Activated CD8-positive, alpha-beta T cell treated with anti-CD3 and anti-CD28 coated beads, Interleukin-2, amount 10 ng/mL, durations not matched to agents 7 days and 5 days (primary cell): ENCODE data around the gene PEX11B. TPM values are rescaled to one million over a fixed set of nuclear protein-coding genes. Genes with fewer than 3 reads are reported as not detected.
"Not testable (repeated sequence)": the region's sequence is repeated elsewhere in the genome, so short reads cannot be mapped to it uniquely, and the experiment has no call there.

ENCODE experiments used
- ATAC-seq: fragments of 150-1000 bp; cut with Tn5 transposase; one replicate; pipeline ENCODE4 v1.10.0; 2021; ENCODE audit warnings: moderate library complexity
- CTCF ChIA-PET: fragments of 350-600 bp; sonication (Branson Sonifier 250); formaldehyde crosslinking; loops from one replicate; lab custom pipeline; 2021; ENCODE audit warnings: antibody characterized with exemption; lab: Charles Lee
- POLR2A ChIA-PET: fragments of 350-600 bp; sonication (Branson Sonifier 250); formaldehyde crosslinking; loops from one replicate; lab custom pipeline; 2021; ENCODE audit warnings: antibody characterized with exemption; lab: Charles Lee
- DNase-seq: peaks from one replicate; pipeline ENCODE4 v3.0.0-alpha.2; 2020
- H3K27ac Mint-ChIP-seq: one replicate; pipeline ENCODE4 v1.8.0; 2021; ENCODE audit warnings: mild to moderate bottlenecking, mixed read lengths
- H3K27me3 Mint-ChIP-seq: one replicate; pipeline ENCODE4 v1.8.0; 2021; ENCODE audit warnings: low read depth, mixed read lengths
- H3K36me3 Mint-ChIP-seq: one replicate; pipeline ENCODE4 v1.8.0; 2021; ENCODE audit warnings: low read depth, mixed read lengths
- H3K4me1 Mint-ChIP-seq: one replicate; pipeline ENCODE4 v1.8.0; 2021; ENCODE audit warnings: low read depth, mixed read lengths
- H3K4me3 Mint-ChIP-seq: one replicate; pipeline ENCODE4 v1.8.0; 2021; ENCODE audit warnings: mild to moderate bottlenecking, mixed read lengths
- H3K9me3 Mint-ChIP-seq: one replicate; pipeline ENCODE4 v1.8.0; 2022; ENCODE audit warnings: mixed read lengths; ENCODE audit not compliant: insufficient read depth
- total RNA-seq, 2 experiments: library from RNA; stranded (reverse); gene quantifications; one replicate each; pipeline ENCODE4 v1.2.3, GENCODE V29; 2021

Gene PEX11B
- total RNA-seq, 2 experiments from 2014 or later: 33.3 to 35.9 TPM

DNA sequence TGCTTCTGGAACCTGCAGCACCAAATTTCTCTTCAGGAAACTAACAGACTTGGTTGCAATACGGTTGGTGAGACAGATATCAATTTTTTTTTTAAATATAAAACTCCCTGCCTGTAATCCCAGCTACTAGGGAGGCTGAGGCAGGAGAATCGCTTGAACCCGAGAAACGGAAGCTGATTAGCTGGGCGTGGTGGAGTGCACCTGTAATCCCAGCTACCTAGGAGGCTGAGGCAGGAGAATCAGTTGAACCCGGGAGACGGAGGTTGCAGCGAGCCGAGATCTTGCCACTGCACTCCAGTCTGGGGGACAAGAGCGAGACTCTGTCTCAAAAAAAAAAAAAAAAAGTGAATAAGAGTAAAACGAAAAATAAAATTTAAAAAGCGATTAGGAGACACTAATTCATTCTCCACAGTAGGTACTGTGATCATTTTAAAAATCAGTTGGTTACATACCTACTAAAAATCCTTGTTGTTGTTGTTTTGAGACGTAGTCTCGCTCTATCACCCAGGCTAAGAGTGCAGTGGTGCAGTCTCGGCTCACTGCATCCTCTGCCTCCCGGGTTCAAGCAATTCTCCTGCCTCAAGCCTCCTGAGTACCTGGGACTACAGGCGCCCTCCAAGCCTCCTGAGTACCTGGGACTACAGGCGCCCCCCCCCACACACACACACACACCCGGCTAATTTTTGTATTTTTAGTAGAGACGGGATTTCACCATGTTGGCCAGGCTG lies 9.6 kb upstream of the PEX11B start:
- H3K36me3 Mint-ChIP-seq: peaks cover 13% of the 10 kb centered on the region
- peaks cover 33% of the 10 kb centered on the region for H3K4me1 Mint-ChIP-seq
- no peaks in the 10 kb centered on the region for H3K27me3 Mint-ChIP-seq
- DNase-seq (no peak), ATAC-seq (no peak)
- ChIA-PET CTCF (interaction anchor here (0.6 to 3.3 kb wide), 27 partner anchors 8 to 107 kb away, joined by 3 to 46 read pairs (median 4); partner anchors contain the start of genes ANKRD34A, LIX1L, NUDT17 and PEX11B), POLR2A (interaction anchor here (0.5 to 3.8 kb wide), 30 partner anchors 8 to 124 kb away, joined by 3 to 42 read pairs (median 8); partner anchors contain the start of genes ANKRD34A, LIX1L, NUDT17 and PEX11B)
- H3K27ac Mint-ChIP-seq: peak overlapping the region; percentile 79
- no peak overlapping the region for H3K4me3 Mint-ChIP-seq
- H3K9me3 Mint-ChIP-seq: no peaks in the 10 kb centered on the region

- Mint-ChIP-seq H3K27me3 (no peaks in the 10 kb centered on the region), H3K4me1 (peaks cover 25% of the 10 kb centered on the region), H3K9me3 (no peaks in the 10 kb centered on the region), H3K4me3 (no peak within 1 kb of the TSS), H3K36me3 (peaks cover 15% of the 10 kb centered on the region), H3K27ac (peak within 1 kb of the TSS; percentile 79)
- peak; percentile 98 for DNase-seq
- ATAC-seq: peak; percentile 98
- ChIA-PET POLR2A (interaction anchor here (0.5 to 3.8 kb wide), 34 partner anchors 9 to 1386 kb away, joined by 3 to 42 read pairs (median 6); partner anchors contain the start of genes ANKRD34A, LIX1L, NUDT17 and PEX11B), CTCF (interaction anchor here (0.6 to 3.3 kb wide), 27 partner anchors 8 to 108 kb away, joined by 3 to 46 read pairs (median 4); partner anchors contain the start of genes ANKRD34A, LIX1L, NUDT17 and PEX11B)
These were observed 8.8 kb upstream of the PEX11B start, which contains the start of gene RBM8A for GRCh38 chr1:145927063-145927886. Gene RBM8A (minus strand): TSS chr1:145927484. CDS start chr1:145927426, 58 bp downstream.

- peak; percentile 11 for ATAC-seq
- POLR2A ChIA-PET: interaction anchor here (1.0 to 3.8 kb wide), 20 partner anchors 8 to 103 kb away, joined by 3 to 42 read pairs (median 10); partner anchors contain the start of genes ANKRD34A, LIX1L, NUDT17 and PEX11B
- DNase-seq: peak; percentile 50
- no peak overlapping the region for H3K27ac Mint-ChIP-seq
- H3K4me1 Mint-ChIP-seq: peaks cover 21% of the 10 kb centered on the region
- H3K27me3 Mint-ChIP-seq: no peaks in the 10 kb centered on the region
- H3K4me3 Mint-ChIP-seq: no peak overlapping the region
- no peaks in the 10 kb centered on the region for H3K9me3 Mint-ChIP-seq
- peaks cover 13% of the 10 kb centered on the region for H3K36me3 Mint-ChIP-seq
- CTCF ChIA-PET: interaction anchor here (1.0 to 3.3 kb wide), 9 partner anchors 11 to 106 kb away, joined by 3 to 46 read pairs (median 6); partner anchors contain the start of genes LIX1L and NUDT17
These were observed 8.2 kb upstream of the PEX11B start for GRCh38 chr1:145926686-145927062.

DNA sequence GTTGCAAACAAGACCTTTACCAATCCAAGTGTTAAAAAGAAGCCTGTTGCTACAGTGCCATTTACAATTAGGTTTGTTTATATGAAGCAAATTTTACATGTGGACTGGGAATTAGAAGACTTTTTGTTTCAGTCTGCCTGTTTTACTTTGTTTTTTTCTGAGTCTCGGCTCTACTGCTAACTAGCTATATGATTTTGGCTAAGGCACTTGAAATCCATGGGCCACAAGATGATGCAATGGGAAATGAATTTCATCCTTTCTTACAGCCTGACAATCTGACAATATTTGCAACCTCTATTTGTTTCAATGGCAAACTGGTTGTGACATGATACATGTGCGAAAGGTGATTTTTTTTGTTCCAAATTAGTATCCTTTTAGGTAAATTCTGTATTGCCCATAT lies 3.7 kb upstream of the PEX11B start:
- Mint-ChIP-seq H3K27ac (no peak overlapping the region), H3K4me1 (peaks cover 37% of the 10 kb centered on the region), H3K4me3 (no peak overlapping the region), H3K27me3 (no peaks in the 10 kb centered on the region), H3K9me3 (no peaks in the 10 kb centered on the region), H3K36me3 (peaks cover 11% of the 10 kb centered on the region)
- POLR2A ChIA-PET: interaction anchor here (0.7 to 1.0 kb wide), 3 partner anchors 9 to 35 kb away, joined by 3 to 4 read pairs (median 3); no protein-coding TSS in a partner anchor
- DNase-seq (no peak), ATAC-seq (no peak)
- CTCF ChIA-PET: interaction anchor here (1.4 to 1.6 kb wide), 2 partner anchors 77 kb away, joined by 7 to 10 read pairs; partner anchors contain the start of gene NUDT17

DNA sequence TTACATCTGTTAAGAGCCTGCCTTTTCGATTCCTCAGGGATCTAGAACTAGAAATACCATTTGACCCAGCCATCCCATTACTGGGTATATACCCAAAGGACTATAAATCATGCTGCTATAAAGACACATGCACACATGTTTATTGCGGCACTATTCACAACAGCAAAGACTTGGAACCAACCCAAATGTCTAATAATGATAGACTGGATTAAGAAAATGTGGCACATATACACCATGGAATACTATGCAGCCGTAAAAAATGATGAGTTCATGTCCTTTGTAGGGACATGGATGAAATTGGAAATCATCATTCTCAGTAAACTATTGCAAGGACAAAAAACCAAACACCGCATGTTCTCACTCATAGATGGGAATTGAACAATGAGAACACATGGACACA lies 1.8 kb upstream of the PEX11B start:
- DNase-seq, ATAC-seq, CTCF ChIA-PET, H3K9me3 Mint-ChIP-seq, H3K27me3 Mint-ChIP-seq: not testable (repeated sequence)
- H3K4me3 Mint-ChIP-seq: peak overlapping the region; percentile 92
- H3K4me1 Mint-ChIP-seq: peaks cover 34% of the 10 kb centered on the region
- POLR2A ChIA-PET: interaction anchor here (0.6 to 1.8 kb wide), 2 partner anchors 12 to 48 kb away, joined by 4 to 6 read pairs; no protein-coding TSS in a partner anchor
- H3K36me3 Mint-ChIP-seq: peaks cover 23% of the 10 kb centered on the region
- peak overlapping the region; percentile 71 for H3K27ac Mint-ChIP-seq

DNA sequence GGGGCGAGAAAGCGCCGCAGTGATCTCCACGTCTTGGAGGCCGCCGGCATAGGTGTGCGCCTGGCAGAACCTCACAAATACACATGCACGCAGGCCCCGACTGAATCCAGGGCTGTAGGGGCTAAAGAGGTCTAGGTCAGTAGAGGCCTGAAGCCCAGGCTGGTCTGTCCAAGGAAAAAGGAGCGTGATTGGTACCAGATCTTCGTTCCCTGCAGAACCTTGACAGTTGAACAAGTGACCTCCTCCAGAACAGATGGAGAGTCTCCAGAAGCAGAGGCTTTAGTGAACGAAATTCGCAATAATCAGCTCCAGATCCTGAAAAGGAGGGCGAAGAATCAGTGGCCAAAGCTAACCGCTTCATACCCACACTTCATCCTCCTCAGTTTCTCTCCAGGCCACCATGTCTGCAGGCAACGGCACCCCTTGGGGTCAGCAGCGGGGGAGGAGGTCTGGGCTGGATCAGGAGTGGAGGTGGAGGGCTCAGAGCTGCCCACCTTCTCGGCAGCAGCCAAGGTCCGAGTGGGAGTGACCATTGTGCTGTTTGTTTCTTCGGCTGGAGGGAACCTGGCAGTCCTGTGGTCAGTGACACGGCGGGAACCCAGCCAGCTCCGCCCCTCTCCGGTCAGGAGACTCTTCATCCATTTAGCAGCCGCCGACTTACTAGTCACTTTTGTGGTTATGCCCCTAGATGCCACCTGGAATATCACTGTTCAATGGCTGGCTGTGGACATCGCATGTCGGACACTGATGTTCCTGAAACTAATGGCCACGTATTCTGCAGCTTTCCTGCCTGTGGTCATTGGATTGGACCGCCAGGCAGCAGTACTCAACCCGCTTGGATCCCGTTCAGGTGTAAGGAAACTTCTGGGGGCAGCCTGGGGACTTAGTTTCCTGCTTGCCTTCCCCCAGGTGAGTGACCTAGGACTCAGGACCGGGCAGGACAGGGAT lies 749 bp upstream of the PEX11B start:
- POLR2A ChIA-PET: interaction anchor here (0.9 to 2.7 kb wide), 16 partner anchors 9 to 132 kb away, joined by 3 to 36 read pairs (median 6); partner anchors contain the start of genes ANKRD34A, NUDT17, PIAS3 and POLR3C
- H3K4me1 Mint-ChIP-seq: peaks cover 34% of the 10 kb centered on the region

DNA sequence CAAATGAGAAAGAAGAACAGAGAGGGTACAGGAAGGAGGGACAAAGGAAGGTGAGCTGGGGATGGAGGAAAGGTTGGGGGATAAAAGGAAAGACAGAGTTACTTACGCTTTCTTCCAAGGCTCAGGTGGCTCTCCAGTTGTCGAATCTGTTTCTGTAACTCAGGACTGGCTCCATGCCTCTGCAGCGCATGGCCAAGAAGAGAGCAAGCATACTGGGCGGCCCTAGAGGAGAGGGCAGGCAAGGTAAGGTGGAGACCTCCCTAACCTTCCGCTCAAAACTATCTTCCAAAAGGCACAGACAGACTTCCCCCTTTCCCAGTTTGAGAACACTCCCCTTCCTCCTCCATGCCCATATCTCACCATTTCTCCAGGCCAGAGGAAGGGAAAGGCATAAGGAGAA lies 922 bp downstream of the PEX11B start:
- H3K9me3 Mint-ChIP-seq: no peaks in the 10 kb centered on the region
- H3K36me3 Mint-ChIP-seq: peaks cover 27% of the 10 kb centered on the region
- H3K4me1 Mint-ChIP-seq: peaks cover 34% of the 10 kb centered on the region
- H3K27me3 Mint-ChIP-seq: no peaks in the 10 kb centered on the region
- DNase-seq (no peak), ATAC-seq (no peak)
- POLR2A ChIA-PET: interaction anchor here (1.6 to 2.7 kb wide), 5 partner anchors 10 to 79 kb away, joined by 5 to 36 read pairs (median 12); partner anchors contain the start of genes ANKRD34A, PIAS3, POLR3GL and RBM8A
- CTCF ChIA-PET: interaction anchor here (1.5 to 2.5 kb wide), 3 partner anchors 41 to 72 kb away, joined by 3 to 15 read pairs (median 12); partner anchors contain the start of genes LIX1L, NUDT17 and PIAS3
- H3K4me3 Mint-ChIP-seq: peak overlapping the region; percentile 92
- peak overlapping the region; percentile 99 for H3K27ac Mint-ChIP-seq

More for the DNA sequence above, 749 bp upstream of the PEX11B start:
- H3K36me3 Mint-ChIP-seq: peaks cover 29% of the 10 kb centered on the region
- ATAC-seq (peak; percentile 92), DNase-seq (peak; percentile 37)
- peak overlapping the region; percentile 99 for H3K27ac Mint-ChIP-seq
- H3K4me3 Mint-ChIP-seq: peak overlapping the region; percentile 92
- CTCF ChIA-PET: interaction anchor here (0.6 to 2.5 kb wide), 8 partner anchors 8 to 74 kb away, joined by 3 to 15 read pairs (median 6); partner anchors contain the start of genes ITGA10, LIX1L, NUDT17 and PIAS3
- H3K9me3 Mint-ChIP-seq: no peaks in the 10 kb centered on the region
- H3K27me3 Mint-ChIP-seq: no peaks in the 10 kb centered on the region

GRCh38 chr1:145916745-145917144 lies 1.8 kb downstream of the PEX11B start:
- Mint-ChIP-seq H3K4me1 (peaks cover 34% of the 10 kb centered on the region), H3K9me3 (no peaks in the 10 kb centered on the region), H3K4me3 (peak overlapping the region; percentile 57), H3K27me3 (no peaks in the 10 kb centered on the region), H3K27ac (peak overlapping the region; percentile 22), H3K36me3 (peaks cover 32% of the 10 kb centered on the region)
- no peak for DNase-seq
- CTCF ChIA-PET: interaction anchor here (1.0 to 2.0 kb wide), 5 partner anchors 11 to 71 kb away, joined by 3 to 10 read pairs (median 5); partner anchors contain the start of genes LIX1L, NUDT17 and RBM8A
- POLR2A ChIA-PET: no interaction called here
- no peak for ATAC-seq

DNA sequence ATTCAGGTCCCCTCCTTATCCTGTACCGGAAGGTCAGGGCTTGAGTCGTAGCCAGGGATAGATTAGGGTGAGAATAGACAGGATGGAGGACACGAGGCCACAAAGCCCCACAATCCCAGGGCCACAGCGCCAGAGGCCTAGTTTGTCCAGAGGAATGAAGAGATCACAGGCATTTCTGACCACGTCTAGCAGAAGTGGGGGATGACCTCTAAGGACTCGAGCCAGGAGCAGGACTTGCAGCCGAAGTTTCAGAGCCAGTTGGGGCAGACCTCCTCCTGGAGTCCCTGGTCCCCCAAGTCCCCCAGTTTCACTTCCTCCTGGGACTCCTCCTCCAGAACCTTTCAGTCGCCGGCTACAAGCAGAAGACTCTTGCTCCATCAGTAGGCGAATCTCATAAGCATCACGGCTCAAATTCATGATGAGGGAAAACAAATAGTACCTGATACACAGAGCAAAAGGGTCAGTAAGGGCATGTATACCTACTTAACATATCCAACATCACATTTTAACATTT lies 6.3 kb downstream of the PEX11B start:
- POLR2A ChIA-PET: interaction anchor here (1.5 kb wide), 1 partner anchor 11 kb away, joined by 4 read pairs; no protein-coding TSS in a partner anchor
- DNase-seq (no peak), ATAC-seq (no peak)
- CTCF ChIA-PET: interaction anchor here (0.9 to 2.0 kb wide), 3 partner anchors 10 to 65 kb away, joined by 3 to 10 read pairs (median 3); no protein-coding TSS in a partner anchor
- H3K27me3 Mint-ChIP-seq: no peaks in the 10 kb centered on the region
- H3K36me3 Mint-ChIP-seq: peaks cover 43% of the 10 kb centered on the region
- no peaks in the 10 kb centered on the region for H3K9me3 Mint-ChIP-seq
- no peak overlapping the region for H3K4me3 Mint-ChIP-seq
- peaks cover 14% of the 10 kb centered on the region for H3K4me1 Mint-ChIP-seq
- H3K27ac Mint-ChIP-seq: no peak overlapping the region
